BJ (cell line): ENCODE measurements around the gene DMD. TPM values are rescaled to one million over a fixed set of nuclear protein-coding genes. Genes with fewer than 3 reads are reported as not detected.

Experiments used
- CTCF ChIA-PET: fragments of 350-600 bp; formaldehyde crosslinking; extraction: SDS; loops from one replicate; lab custom pipeline; 2021; ENCODE audit warnings: antibody characterized with exemption, inconsistent platforms; lab: Yijun Ruan, JAX
- POLR2A ChIA-PET: fragments of 300-600 bp; sonication (Branson Sonifier 250); formaldehyde crosslinking; extraction: SDS; loops from one replicate; lab custom pipeline; 2021; ENCODE audit warnings: antibody characterized with exemption; lab: Charles Lee
- DNase-seq: peaks from one replicate; pipeline ENCODE4 v3.0.0-alpha.2; 2011; ENCODE audit warnings: low read depth
- H3K27me3 ChIP-seq: 2 replicates; pipeline ENCODE4 v1.6.0; 2011; ENCODE audit warnings: low read length; ENCODE audit not compliant: control insufficient read depth, insufficient read depth
- H3K36me3 ChIP-seq: 2 replicates; pipeline ENCODE4 v1.5.1; 2011; ENCODE audit warnings: low read length; ENCODE audit not compliant: control insufficient read depth, insufficient read depth
- H3K4me3 ChIP-seq: 2 replicates; pipeline ENCODE4 v1.5.1; 2011; ENCODE audit warnings: low read depth, mild to moderate bottlenecking, control low read depth, low read length
- polyA plus RNA-seq: library from polyadenylated mRNA; depleted of rRNA; stranded (reverse); fragments of >200 nt; gene quantifications from 2 replicates; pipeline ENCODE4 v1.2.3, GENCODE V29; 2011
- TF ChIP-seq, protein P1 (sequence below): IDR thresholded peaks from 2 replicates; pipeline ENCODE4 v1.5.1; 2011; ENCODE audit warnings: low read depth, mild to moderate bottlenecking, control low read depth, inconsistent platforms, low read length, moderate library complexity; ENCODE audit not compliant: insufficient read depth

The DMD gene
- polyA plus RNA-seq, 1 experiment: 12.5 TPM

- POLR2A ChIA-PET: no interaction called here
- CTCF ChIA-PET: no interaction called here
- Histone ChIP-seq H3K4me3 (no peak overlapping the region), H3K27me3 (no peaks in the 10 kb centered on the region), H3K36me3 (no peaks in the 10 kb centered on the region)
- TF ChIP-seq, protein P1, sequence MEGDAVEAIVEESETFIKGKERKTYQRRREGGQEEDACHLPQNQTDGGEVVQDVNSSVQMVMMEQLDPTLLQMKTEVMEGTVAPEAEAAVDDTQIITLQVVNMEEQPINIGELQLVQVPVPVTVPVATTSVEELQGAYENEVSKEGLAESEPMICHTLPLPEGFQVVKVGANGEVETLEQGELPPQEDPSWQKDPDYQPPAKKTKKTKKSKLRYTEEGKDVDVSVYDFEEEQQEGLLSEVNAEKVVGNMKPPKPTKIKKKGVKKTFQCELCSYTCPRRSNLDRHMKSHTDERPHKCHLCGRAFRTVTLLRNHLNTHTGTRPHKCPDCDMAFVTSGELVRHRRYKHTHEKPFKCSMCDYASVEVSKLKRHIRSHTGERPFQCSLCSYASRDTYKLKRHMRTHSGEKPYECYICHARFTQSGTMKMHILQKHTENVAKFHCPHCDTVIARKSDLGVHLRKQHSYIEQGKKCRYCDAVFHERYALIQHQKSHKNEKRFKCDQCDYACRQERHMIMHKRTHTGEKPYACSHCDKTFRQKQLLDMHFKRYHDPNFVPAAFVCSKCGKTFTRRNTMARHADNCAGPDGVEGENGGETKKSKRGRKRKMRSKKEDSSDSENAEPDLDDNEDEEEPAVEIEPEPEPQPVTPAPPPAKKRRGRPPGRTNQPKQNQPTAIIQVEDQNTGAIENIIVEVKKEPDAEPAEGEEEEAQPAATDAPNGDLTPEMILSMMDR: no peak
- DNase-seq: no peak
These were observed 1326.8 kb downstream of the DMD start for GRCh38 chrX:31884535-31884934.

- CTCF ChIA-PET: no interaction called here
- TF ChIP-seq, protein P1: no peak
These were observed 1339.3 kb downstream of the DMD start for GRCh38 chrX:31872007-31872406.

DNA sequence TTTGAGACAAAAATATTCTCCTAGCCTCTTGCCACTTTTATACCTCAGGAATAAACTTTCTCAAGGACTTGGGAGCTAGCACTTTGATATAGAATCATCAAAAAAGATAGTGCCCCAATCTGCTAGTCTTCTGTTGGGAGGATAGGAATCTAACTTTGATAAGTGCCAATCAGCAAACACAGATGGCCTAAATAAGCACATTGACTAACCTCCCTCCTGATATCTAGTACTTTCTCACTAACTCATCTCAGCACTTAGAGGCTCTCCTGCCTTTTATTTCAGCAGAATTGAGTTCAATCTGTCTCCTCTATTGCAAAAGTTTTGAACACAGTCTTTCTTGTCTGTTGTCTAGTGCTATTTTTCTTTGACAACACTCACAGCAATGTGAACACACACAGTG, 1341.1 kb downstream of the DMD start:
- no peak for DNase-seq
- Histone ChIP-seq H3K36me3 (no peaks in the 10 kb centered on the region), H3K4me3 (no peak overlapping the region), H3K27me3 (no peaks in the 10 kb centered on the region)
- TF ChIP-seq, protein P1: no peak
- ChIA-PET POLR2A (no interaction called here), CTCF (no interaction called here)

More at GRCh38 chrX:31872007-31872406, 1339.3 kb downstream of the DMD start:
- DNase-seq: no peak
- Histone ChIP-seq H3K36me3 (no peaks in the 10 kb centered on the region), H3K27me3 (no peaks in the 10 kb centered on the region), H3K4me3 (no peak overlapping the region)
- POLR2A ChIA-PET: no interaction called here

- Histone ChIP-seq H3K27me3 (no peaks in the 10 kb centered on the region), H3K4me3 (no peak overlapping the region), H3K36me3 (no peaks in the 10 kb centered on the region)
- ChIA-PET CTCF (no interaction called here), POLR2A (no interaction called here)
- TF ChIP-seq, protein P1: no peak
- DNase-seq: no peak
These were observed 1350.7 kb downstream of the DMD start for GRCh38 chrX:31860686-31861085.

- Histone ChIP-seq H3K4me3 (no peak overlapping the region), H3K27me3 (no peaks in the 10 kb centered on the region), H3K36me3 (no peaks in the 10 kb centered on the region)
- no peak for DNase-seq
- TF ChIP-seq, protein P1: no peak
- ChIA-PET POLR2A (no interaction called here), CTCF (no interaction called here)
These were observed 1352.4 kb downstream of the DMD start for GRCh38 chrX:31858915-31859314.
